ENCODE data around the gene CCDC28B.

The CCDC28B gene

DNA sequence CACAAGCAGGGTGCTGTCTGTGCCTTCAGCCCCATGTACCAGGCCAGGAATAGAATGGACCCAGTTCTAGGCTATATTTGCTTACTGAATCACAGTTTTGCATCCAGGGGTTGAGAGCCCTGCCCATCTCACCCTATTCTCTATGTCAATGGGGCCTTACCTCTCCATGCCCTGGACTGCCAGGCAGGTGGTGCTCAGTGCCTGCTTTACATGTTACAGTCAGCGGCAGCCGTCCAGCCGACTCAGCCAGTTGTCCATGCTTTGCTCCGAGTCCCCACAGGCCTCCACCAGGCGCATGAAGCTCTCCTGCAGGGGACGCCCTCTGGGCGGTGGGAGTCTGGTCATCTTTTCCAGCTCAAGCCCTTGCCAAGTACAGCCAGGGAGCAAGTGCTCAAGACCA lies 34.4 kb downstream of the CCDC28B start:
- TF ChIP-seq, protein P1, sequence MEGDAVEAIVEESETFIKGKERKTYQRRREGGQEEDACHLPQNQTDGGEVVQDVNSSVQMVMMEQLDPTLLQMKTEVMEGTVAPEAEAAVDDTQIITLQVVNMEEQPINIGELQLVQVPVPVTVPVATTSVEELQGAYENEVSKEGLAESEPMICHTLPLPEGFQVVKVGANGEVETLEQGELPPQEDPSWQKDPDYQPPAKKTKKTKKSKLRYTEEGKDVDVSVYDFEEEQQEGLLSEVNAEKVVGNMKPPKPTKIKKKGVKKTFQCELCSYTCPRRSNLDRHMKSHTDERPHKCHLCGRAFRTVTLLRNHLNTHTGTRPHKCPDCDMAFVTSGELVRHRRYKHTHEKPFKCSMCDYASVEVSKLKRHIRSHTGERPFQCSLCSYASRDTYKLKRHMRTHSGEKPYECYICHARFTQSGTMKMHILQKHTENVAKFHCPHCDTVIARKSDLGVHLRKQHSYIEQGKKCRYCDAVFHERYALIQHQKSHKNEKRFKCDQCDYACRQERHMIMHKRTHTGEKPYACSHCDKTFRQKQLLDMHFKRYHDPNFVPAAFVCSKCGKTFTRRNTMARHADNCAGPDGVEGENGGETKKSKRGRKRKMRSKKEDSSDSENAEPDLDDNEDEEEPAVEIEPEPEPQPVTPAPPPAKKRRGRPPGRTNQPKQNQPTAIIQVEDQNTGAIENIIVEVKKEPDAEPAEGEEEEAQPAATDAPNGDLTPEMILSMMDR (IDR thresholded peaks at IDR 0.05; ENCODE audit: low read depth, low read length, missing control alignments): no peak
- H3K4me3 ChIP-seq (ENCODE audit: low read depth, low read length): no peak overlapping the region
- DNase-seq (ENCODE audit: low read depth): no peak

DNA sequence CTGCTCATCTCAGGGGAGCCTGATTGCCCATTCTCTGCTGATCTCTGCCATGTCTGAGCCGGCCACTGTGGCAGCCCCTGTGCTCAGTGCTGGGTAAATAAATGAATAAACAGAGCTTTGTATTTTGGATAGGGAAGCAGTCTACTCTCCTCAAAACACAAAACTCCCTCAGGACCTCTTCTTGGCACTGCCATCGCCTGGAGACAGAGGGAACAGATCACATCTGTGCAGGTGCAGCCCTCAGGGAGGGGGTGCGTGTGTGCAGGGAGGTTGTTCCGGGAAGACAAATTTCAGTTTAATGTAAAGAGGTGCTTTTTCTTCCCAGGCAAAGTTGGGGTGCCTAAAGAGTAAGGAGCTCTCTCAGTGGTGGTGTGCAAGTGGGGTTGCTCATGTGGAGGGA lies 38.9 kb downstream of the CCDC28B start:
- DNase-seq (ENCODE audit: low read depth): no peak
- no peak overlapping the region for H3K4me3 ChIP-seq (ENCODE audit: low read depth, low read length)
- TF ChIP-seq, protein P1 (IDR thresholded peaks at IDR 0.05; ENCODE audit: low read depth, low read length, missing control alignments): no peak

DNA sequence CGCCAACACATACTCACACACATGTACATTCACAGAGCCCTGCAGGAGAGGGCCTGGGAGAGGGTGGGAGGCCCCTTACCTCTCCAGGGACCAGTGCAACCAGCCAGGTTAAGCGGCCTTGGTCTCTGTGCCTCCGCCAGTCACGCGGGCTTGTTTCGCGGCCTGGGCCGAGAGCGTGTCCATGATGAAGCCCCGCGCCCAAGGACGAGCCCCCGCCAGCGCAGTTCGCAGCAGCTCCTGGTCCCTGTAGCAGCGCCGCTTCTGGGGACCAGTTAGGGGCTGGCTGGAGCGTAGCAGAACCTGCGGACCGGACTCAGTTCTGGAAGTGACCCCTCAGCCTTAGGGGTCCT lies 39.4 kb downstream of the CCDC28B start:
- no peak overlapping the region for H3K4me3 ChIP-seq (ENCODE audit: low read depth, low read length)
- TF ChIP-seq, protein P1 (IDR thresholded peaks at IDR 0.05; ENCODE audit: low read depth, low read length, missing control alignments): no peak
- no peak for DNase-seq (ENCODE audit: low read depth)

DNA sequence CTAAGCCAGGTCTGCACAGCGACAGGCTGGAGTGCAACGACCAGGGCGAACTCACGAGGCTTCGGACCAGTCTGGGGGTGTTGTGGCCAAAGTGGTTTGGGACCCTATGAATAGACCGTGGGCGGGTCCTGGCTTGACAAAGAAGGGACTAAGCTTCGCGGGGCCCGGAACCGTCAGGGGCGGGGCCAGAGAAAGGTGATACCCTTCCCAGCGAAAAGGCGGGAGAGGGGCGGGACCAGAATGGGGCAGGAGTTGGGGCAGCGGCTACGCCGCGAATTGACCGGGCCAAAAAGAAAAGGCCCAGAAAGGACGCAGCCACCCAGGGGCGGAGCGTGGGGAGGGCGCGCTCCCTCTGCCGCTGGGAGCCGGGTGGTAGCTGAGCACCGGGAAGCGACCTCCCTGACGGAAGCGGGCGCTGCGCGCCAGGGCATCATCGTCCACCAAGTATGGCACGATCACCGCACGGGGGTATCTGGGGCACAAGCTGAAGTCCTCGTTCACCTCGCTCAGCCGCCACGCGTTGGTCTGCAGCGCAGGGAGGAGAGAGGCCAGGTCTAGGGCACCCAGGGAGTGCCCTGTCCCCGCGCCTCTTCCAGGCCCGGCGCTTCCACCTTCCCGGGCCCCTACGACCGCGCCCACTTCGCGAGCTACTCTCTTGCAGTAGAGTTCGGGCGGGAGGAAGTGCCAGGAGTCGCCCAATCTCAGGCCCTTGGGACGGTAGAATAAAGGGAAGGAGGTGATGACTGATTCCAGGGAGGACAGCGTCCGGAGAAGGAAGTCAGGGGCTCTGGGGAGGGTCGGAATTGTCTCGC lies 40.0 kb downstream of the CCDC28B start:
- H3K4me3 ChIP-seq (ENCODE audit: low read depth, low read length): peak overlapping the region; percentile 60
- DNase-seq (ENCODE audit: low read depth): no peak
- TF ChIP-seq, protein P1 (IDR thresholded peaks at IDR 0.05; ENCODE audit: low read depth, low read length, missing control alignments): no peak

DNA sequence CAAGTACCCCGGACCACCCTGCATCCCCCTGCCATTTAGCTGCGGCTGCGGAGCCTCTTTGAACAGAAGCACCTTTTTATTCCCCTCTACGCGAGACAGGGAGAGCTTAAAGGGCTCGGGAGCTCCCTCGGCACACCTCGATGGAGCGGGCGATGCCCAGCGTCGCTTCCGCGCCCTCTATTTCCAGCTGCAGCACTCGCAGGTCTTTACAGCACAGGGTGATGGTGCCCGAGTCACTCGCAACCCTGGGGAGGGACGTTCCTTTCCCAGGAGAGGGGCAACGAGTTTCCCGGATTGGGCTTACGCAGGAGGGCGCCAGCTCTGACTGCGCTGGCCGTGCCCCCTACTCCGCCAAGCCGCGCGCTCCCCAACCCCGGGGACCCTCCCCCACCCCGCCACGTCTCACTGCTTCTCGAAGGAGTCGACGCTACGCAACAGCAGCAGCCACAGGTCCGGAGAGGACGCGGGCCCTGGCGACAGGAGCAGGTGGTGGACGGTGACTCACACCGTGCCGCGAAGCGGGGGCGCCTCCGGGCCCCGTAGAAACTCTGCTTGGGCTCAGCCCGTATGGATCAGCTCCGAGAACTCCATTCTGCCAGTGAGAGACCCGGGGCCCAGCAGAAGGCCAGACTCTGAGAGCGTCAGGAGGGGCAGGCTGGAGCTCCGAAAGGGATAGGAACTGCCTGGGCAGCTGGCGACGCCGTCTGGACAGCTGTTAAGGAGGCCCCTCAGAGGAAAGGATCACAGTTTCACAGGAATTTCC lies 40.8 kb downstream of the CCDC28B start:
- peak overlapping the region; percentile 60 for H3K4me3 ChIP-seq (ENCODE audit: low read depth, low read length)
- TF ChIP-seq, protein P1 (IDR thresholded peaks at IDR 0.05; ENCODE audit: low read depth, low read length, missing control alignments): no peak
- DNase-seq (ENCODE audit: low read depth): no peak

DNA sequence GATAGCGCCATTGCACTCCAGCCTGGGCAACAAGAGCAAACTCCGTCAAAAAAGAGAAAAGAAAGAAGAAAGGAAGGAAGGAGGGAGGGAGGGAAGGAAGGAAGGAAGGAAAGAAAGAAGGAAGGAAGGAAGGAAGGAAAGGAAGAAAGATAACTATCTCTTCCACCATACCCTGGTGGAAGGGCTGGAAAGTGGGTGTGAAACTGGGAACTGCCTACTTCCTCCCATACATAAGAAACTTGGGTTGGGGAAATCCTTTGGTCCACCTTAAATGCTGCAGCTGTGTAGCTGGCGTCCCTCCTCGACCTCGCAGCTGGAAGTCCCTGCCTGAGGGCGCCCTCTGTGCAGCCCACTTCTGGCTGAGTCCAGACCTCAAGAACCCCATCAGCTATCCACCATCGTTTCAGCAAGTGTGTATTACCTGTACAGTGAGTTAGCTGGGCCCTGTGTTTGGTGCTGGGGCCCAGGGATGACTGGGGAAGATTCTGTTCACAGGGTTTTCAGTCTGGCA lies 42.0 kb downstream of the CCDC28B start:
- DNase-seq (ENCODE audit: low read depth): no peak
- H3K4me3 ChIP-seq (ENCODE audit: low read depth, low read length): no peak overlapping the region
- TF ChIP-seq, protein P1 (IDR thresholded peaks at IDR 0.05; ENCODE audit: low read depth, low read length, missing control alignments): no peak

All from GM12864 (cell line).